ENCODE data around the gene KREMEN2. TPM values are rescaled to one million over a fixed set of nuclear protein-coding genes. Genes with fewer than 3 reads are reported as not detected.

Gene KREMEN2
- total and polyA plus RNA-seq, 2 of the 8 experiments (the other 6 are each of a cell fraction or from before 2014, with no cell fraction given): 6.6 to 7.0 TPM

DNA sequence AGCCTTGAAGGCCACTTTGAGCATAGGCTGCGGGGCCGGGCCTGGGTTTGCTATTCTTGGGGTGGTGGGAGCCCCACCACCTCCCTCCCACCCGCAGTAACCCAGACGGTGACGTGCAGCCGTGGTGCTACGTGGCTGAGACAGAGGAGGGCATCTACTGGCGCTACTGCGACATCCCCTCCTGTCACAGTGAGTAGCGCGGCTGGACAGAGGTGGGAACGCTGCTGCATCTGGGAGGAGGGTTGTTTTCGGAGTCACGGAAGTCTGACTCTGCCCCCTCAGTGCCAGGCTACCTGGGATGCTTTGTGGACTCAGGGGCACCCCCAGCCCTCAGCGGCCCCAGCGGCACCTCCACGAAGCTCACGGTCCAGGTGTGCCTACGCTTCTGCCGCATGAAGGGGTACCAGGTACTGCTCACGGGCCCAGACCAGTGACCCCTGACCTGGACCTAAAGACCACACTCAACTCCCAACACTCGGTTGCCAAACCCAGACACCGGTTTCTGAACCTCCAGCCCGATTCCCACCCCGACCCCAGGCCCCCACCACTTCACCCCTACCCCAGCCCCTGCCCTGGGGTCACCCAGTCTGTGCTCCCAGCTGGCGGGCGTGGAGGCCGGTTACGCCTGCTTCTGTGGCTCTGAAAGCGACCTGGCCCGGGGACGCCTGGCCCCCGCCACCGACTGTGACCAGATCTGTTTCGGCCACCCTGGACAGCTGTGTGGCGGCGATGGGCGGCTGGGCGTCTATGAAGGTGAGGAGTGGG is 2.1 kb downstream of the KREMEN2 start (continued):
- TF ChIP-seq SRF (IDR thresholded peaks at IDR 0.05; ENCODE audit: low read depth, low read length) (no peak), RBBP5 (IDR thresholded peaks at IDR 0.05; ENCODE audit: borderline replicate concordance, low read depth, low read length) (no peak), CEBPB (IDR thresholded peaks at IDR 0.05; ENCODE audit: low read depth, low read length) (no peak), BACH1 (IDR thresholded peaks at IDR 0.05; ENCODE audit: low read length) (no peak)
